ENCODE data around the gene PRRG4.
A peak's percentile ranks its signal among the peaks of the same experiment; 100 is the strongest.

PRRG4 gene

GRCh38 chr11:32830796-32831195, 1.1 kb downstream of the PRRG4 start:
- H3K36me3 ChIP-seq: no peaks in the 10 kb centered on the region
- no peak overlapping the region for H3K27ac ChIP-seq
- H3K9me3 ChIP-seq (ENCODE audit: severe bottlenecking): no peaks in the 10 kb centered on the region
- no peaks in the 10 kb centered on the region for H3K27me3 ChIP-seq (ENCODE audit: insufficient read depth, low read depth, severe bottlenecking)
- peak; percentile 11 for DNase-seq
- no peak overlapping the region for H3K4me3 ChIP-seq (ENCODE audit: low read depth, low read length)
- no peak for TF ChIP-seq CTCF (IDR thresholded peaks at IDR 0.05; ENCODE audit: low read depth, low read length)

- Histone ChIP-seq H3K4me3 (ENCODE audit: low read depth, low read length) (no peak overlapping the region), H3K36me3 (no peaks in the 10 kb centered on the region), H3K9me3 (ENCODE audit: severe bottlenecking) (no peaks in the 10 kb centered on the region), H3K27ac (no peak overlapping the region), H3K27me3 (ENCODE audit: insufficient read depth, low read depth, severe bottlenecking) (no peaks in the 10 kb centered on the region)
- DNase-seq: no peak
- TF ChIP-seq CTCF (IDR thresholded peaks at IDR 0.05; ENCODE audit: low read depth, low read length): no peak
Measured at GRCh38 chr11:32831221-32831620, 1.5 kb downstream of the PRRG4 start.

- no peak for TF ChIP-seq CTCF (IDR thresholded peaks at IDR 0.05; ENCODE audit: low read depth, low read length)
- Histone ChIP-seq H3K27me3 (ENCODE audit: insufficient read depth, low read depth, severe bottlenecking) (no peaks in the 10 kb centered on the region), H3K36me3 (no peaks in the 10 kb centered on the region), H3K9me3 (ENCODE audit: severe bottlenecking) (no peaks in the 10 kb centered on the region), H3K27ac (no peak overlapping the region), H3K4me3 (ENCODE audit: low read depth, low read length) (no peak overlapping the region)
- no peak for DNase-seq
Measured at GRCh38 chr11:32833921-32834320, 4.2 kb downstream of the PRRG4 start.

GRCh38 chr11:32836946-32837345, 7.2 kb downstream of the PRRG4 start:
- Histone ChIP-seq H3K27me3 (ENCODE audit: insufficient read depth, low read depth, severe bottlenecking) (no peaks in the 10 kb centered on the region), H3K36me3 (no peaks in the 10 kb centered on the region), H3K9me3 (ENCODE audit: severe bottlenecking) (no peaks in the 10 kb centered on the region), H3K27ac (no peak overlapping the region), H3K4me3 (ENCODE audit: low read depth, low read length) (no peak overlapping the region)
- no peak for DNase-seq
- TF ChIP-seq CTCF (IDR thresholded peaks at IDR 0.05; ENCODE audit: low read depth, low read length): no peak

GRCh38 chr11:32838505-32839274, 9.0 kb downstream of the PRRG4 start:
- Histone ChIP-seq H3K4me3 (ENCODE audit: low read depth, low read length) (no peak overlapping the region), H3K27ac (no peak overlapping the region), H3K36me3 (no peaks in the 10 kb centered on the region), H3K9me3 (ENCODE audit: severe bottlenecking) (no peaks in the 10 kb centered on the region), H3K27me3 (ENCODE audit: insufficient read depth, low read depth, severe bottlenecking) (no peaks in the 10 kb centered on the region)
- DNase-seq: no peak
- TF ChIP-seq CTCF (IDR thresholded peaks at IDR 0.05; ENCODE audit: low read depth, low read length): no peak

- no peaks in the 10 kb centered on the region for H3K36me3 ChIP-seq
- no peak for DNase-seq
- H3K27ac ChIP-seq: no peak overlapping the region
- no peak overlapping the region for H3K4me3 ChIP-seq (ENCODE audit: low read depth, low read length)
- H3K9me3 ChIP-seq (ENCODE audit: severe bottlenecking): no peaks in the 10 kb centered on the region
- TF ChIP-seq CTCF (IDR thresholded peaks at IDR 0.05; ENCODE audit: low read depth, low read length): no peak
- H3K27me3 ChIP-seq (ENCODE audit: insufficient read depth, low read depth, severe bottlenecking): no peaks in the 10 kb centered on the region
Measured at GRCh38 chr11:32839308-32839707, 9.6 kb downstream of the PRRG4 start.

All from WERI-Rb-1 (cell line).